Kidney (tissue), 14 donors: ENCODE data around the gene KIF11. TPM values are rescaled to one million over a fixed set of nuclear protein-coding genes. Genes with fewer than 3 reads are reported as not detected.

Experiments
- DNase-seq, 5 donors: peaks; one replicate each; pipeline ENCODE4 v3.0.0-alpha.2; 2013 to 2020
- FAIRE-seq: peaks from 2 replicates; lab custom pipeline; 2012; peaks lifted over from hg19 to GRCh38; lab: Jason Lieb, UNC
- H3K27ac ChIP-seq, 2 donors: one replicate each; pipeline ENCODE4 v1.7.0; 2013; ENCODE audit warnings: low read depth in 2 of 2, low read length in 2 of 2, inconsistent platforms in 1 of 2
- H3K27me3 ChIP-seq: one replicate; pipeline ENCODE4 v1.7.1; 2013; ENCODE audit warnings: low read length, inconsistent platforms; ENCODE audit not compliant: control insufficient read depth, insufficient read depth
- H3K36me3 ChIP-seq, 3 donors: one replicate each; pipeline versions ENCODE4 v1.7.0 to v1.7.1; 2013; ENCODE audit warnings: low read length in 3 of 3, control low read depth in 1 of 3, inconsistent platforms in 1 of 3; ENCODE audit not compliant: insufficient read depth in 3 of 3, control insufficient read depth in 2 of 3
- H3K4me1 ChIP-seq, 3 donors: one replicate each; pipeline versions ENCODE4 v1.7.0 to v1.7.1; 2013; ENCODE audit warnings: low read length in 3 of 3, inconsistent platforms in 1 of 3, low read depth in 1 of 3; ENCODE audit not compliant: control insufficient read depth in 2 of 3, insufficient read depth in 2 of 3
- H3K4me3 ChIP-seq, 3 donors: one replicate each; pipeline versions ENCODE4 v1.7.0 to v1.8.1; 2013; ENCODE audit warnings: low read length in 3 of 3, control low read depth in 1 of 3, inconsistent platforms in 1 of 3
- H3K9ac ChIP-seq, 3 donors: one replicate each; pipeline versions ENCODE4 v1.7.0 to v1.7.1; 2013; ENCODE audit warnings: low read length in 3 of 3, control low read depth in 1 of 3, inconsistent platforms in 1 of 3
- H3K9me3 ChIP-seq, 3 donors: one replicate each; pipeline versions ENCODE4 v1.7.0 to v1.7.1; 2013; ENCODE audit warnings: low read length in 3 of 3, control low read depth in 1 of 3, inconsistent platforms in 1 of 3; ENCODE audit not compliant: control insufficient read depth in 2 of 3, insufficient read depth in 1 of 3
- CTCF ChIP-seq: IDR thresholded peaks from 3 replicates; pipeline ENCODE4 v1.5.1; 2012; ENCODE audit warnings: mild to moderate bottlenecking, moderate library complexity, borderline replicate concordance; ENCODE audit not compliant: insufficient read depth; ENCODE audit errors: extremely low read depth
- intact Hi-C: fragments of 100-400 bp; cut with DNase I; formaldehyde crosslinking; loops from one replicate; pipeline ENCODE4 v1.11.1; 2022
- polyA plus RNA-seq: library from polyadenylated mRNA; stranded (reverse); fragments of 350-450 nt; fragmentation: Illumina TruSeq; extraction: RNeasy Lipid Tissue Mini Kit (QIAGEN cat#74804); gene quantifications from one replicate; pipeline ENCODE4 v1.2.3, GENCODE V29; 2014; ENCODE audit warnings: low read depth, low replicate concordance; ENCODE audit not compliant: insufficient read depth
- total RNA-seq: library from RNA; stranded (reverse); fragmentation: NEBNext Ultra II Directional; extraction: Animal tissue kit (Norgen Biotek cat#: 25700); gene quantifications from one replicate; pipeline ENCODE4 v1.2.1, GENCODE V29; 2021
- donor health status: control.
- donor health status: control.
- donor health status: control.
- donor health status: control.
- donor health status: control.
- donor health status: DM: yes; HTN: yes; CAD: no.
- donor health status: Normal renal cell carcinoma (clear cell type).

The KIF11 gene
- total and polyA plus RNA-seq, 2 donors from 2014 or later = 0.39 to 1.6 TPM

GRCh38 chr10:92573091-92573797 lies 19.7 kb upstream of the KIF11 start:
- Histone ChIP-seq H3K27ac (peak overlapping the region; percentile 91 to 96), H3K4me3 (peak overlapping the region; percentile 28 to 93 (median 88)), H3K36me3 (no peaks in the 10 kb centered on the region), H3K9ac (peak overlapping the region; percentile 17 to 60 (median 26)), H3K27me3 (no peaks in the 10 kb centered on the region), H3K4me1 (peaks cover 5 to 14% (median 5%) of the 10 kb centered on the region in 3 donors), H3K9me3 (no peaks in the 10 kb centered on the region)
- FAIRE-seq = no peak
- TF ChIP-seq CTCF = no peak
- intact Hi-C loops = loop anchor here (5.0 kb wide), 1 partner anchor 56 kb away; no protein-coding TSS in a partner anchor
- peak in 4 of 5 donors; percentile 57 to 84 (median 60) for DNase-seq

- TF ChIP-seq CTCF = peak; percentile 81
- no peak for FAIRE-seq
- peak within 1 kb of the TSS; percentile 91 to 96 for H3K27ac ChIP-seq
- H3K27me3 ChIP-seq = no peaks in the 10 kb centered on the region
- H3K36me3 ChIP-seq = no peaks in the 10 kb centered on the region
- intact Hi-C loops = loop anchor here (5.0 kb wide), 1 partner anchor 57 kb away; no protein-coding TSS in a partner anchor
- H3K4me1 ChIP-seq = peaks cover 5 to 14% (median 5%) of the 10 kb centered on the region in 3 donors
- H3K9ac ChIP-seq = peak within 1 kb of the TSS; percentile 52 to 83 (median 60)
- peak within 1 kb of the TSS; percentile 70 to 93 (median 88) for H3K4me3 ChIP-seq
- H3K9me3 ChIP-seq = no peaks in the 10 kb centered on the region
- peak; percentile 93 to 95 (median 94) for DNase-seq
Observed at GRCh38 chr10:92573798-92574547, 19.0 kb upstream of the KIF11 start, which contains the start of gene IDE. IDE (minus strand) TSS chr10:92574093; CDS start chr10:92574019, 74 bp downstream.

GRCh38 chr10:92574548-92575261 lies 18.2 kb upstream of the KIF11 start:
- Histone ChIP-seq H3K9ac (peak overlapping the region; percentile 32 to 83 (median 60)), H3K36me3 (no peaks in the 10 kb centered on the region), H3K4me1 (peaks cover 5 to 14% (median 5%) of the 10 kb centered on the region in 3 donors), H3K9me3 (no peaks in the 10 kb centered on the region), H3K27me3 (no peaks in the 10 kb centered on the region), H3K4me3 (peak overlapping the region; percentile 70 to 93 (median 88)), H3K27ac (peak overlapping the region; percentile 91 to 96)
- intact Hi-C loops = loop anchor here (5.0 kb wide), 1 partner anchor 57 kb away; no protein-coding TSS in a partner anchor
- TF ChIP-seq CTCF = no peak
- no peak for FAIRE-seq
- DNase-seq = no peak
